Right cardiac atrium (tissue), 5 donors: ENCODE data around the gene C2CD2L. TPM values are rescaled to one million over a fixed set of nuclear protein-coding genes. Genes with fewer than 3 reads are reported as not detected.

Source experiments
- polyA plus RNA-seq: library from polyadenylated mRNA; stranded (reverse); fragments of 200-250 nt; gene quantifications from one replicate; pipeline ENCODE4 v1.2.3, GENCODE V29; 2013
- total RNA-seq, 4 donors: library from RNA; stranded (reverse); fragmentation: NEBNext Ultra II Directional; extraction: Animal tissue kit (Norgen Biotek cat#: 25700); gene quantifications; one replicate each; pipeline ENCODE4 v1.2.1, GENCODE V29; 2021
- donor health status: healthy with polysubstance abuse.
- donor health status: DM: no; HTN: yes; CAD: no.
- donor health status: DM: no; HTN: no; CAD: no.
- donor health status: DM: no; HTN: yes; CAD: no; lungs with severe emphysema.
- donor health status: DM: yes; HTN: yes; CAD: no.

C2CD2L gene
- total and polyA plus RNA-seq, 5 donors: 9.1 to 11.9 (median 10.3) TPM

Other genes with a start within 250 kb of the C2CD2L start
- gene CXCR5, start 223.5 kb upstream of the C2CD2L start, total RNA-seq: not detected
- gene CXCR5, start 223.5 kb upstream of the C2CD2L start, polyA plus RNA-seq: 0.34 TPM
- 10 to 100 TPM; 44.0 to 76.7 (median 54.6) TPM for gene BCL9L, start 181.4 kb upstream of the C2CD2L start, total RNA-seq
- 29.9 TPM for gene BCL9L, start 181.4 kb upstream of the C2CD2L start, polyA plus RNA-seq
- not detected for gene UPK2, start 151.0 kb upstream of the C2CD2L start, total RNA-seq
- gene UPK2, start 151.0 kb upstream of the C2CD2L start, polyA plus RNA-seq: not detected
- not detected for gene FOXR1, start 135.6 kb upstream of the C2CD2L start, total RNA-seq
- gene FOXR1, start 135.6 kb upstream of the C2CD2L start, polyA plus RNA-seq: not detected
- 10 to 100 TPM; 12.2 to 18.4 (median 15.2) TPM for gene CENATAC, start 109.2 kb upstream of the C2CD2L start, total RNA-seq
- 18.9 TPM for gene CENATAC, start 109.2 kb upstream of the C2CD2L start, polyA plus RNA-seq
- gene RPS25, start 89.0 kb upstream of the C2CD2L start, total RNA-seq: 100 to 1,000 TPM; 750 to 919 (median 877) TPM
- 2,193 TPM for gene RPS25, start 89.0 kb upstream of the C2CD2L start, polyA plus RNA-seq
- gene TRAPPC4, start 88.6 kb upstream of the C2CD2L start, total RNA-seq: 10 to 100 TPM; 32.2 to 44.6 (median 36.8) TPM
- gene TRAPPC4, start 88.6 kb upstream of the C2CD2L start, polyA plus RNA-seq: 31.4 TPM
- 1 to 10 TPM; 7.5 to 8.6 (median 7.7) TPM for gene SLC37A4, start 76.5 kb upstream of the C2CD2L start, total RNA-seq
- 7.1 TPM for gene SLC37A4, start 76.5 kb upstream of the C2CD2L start, polyA plus RNA-seq
- gene HYOU1, start 50.1 kb upstream of the C2CD2L start, total RNA-seq: 100 to 1,000 TPM in 2 of 4 donors, 10 to 100 TPM in 2; 58.8 to 127 (median 105) TPM
- 52.1 TPM for gene HYOU1, start 50.1 kb upstream of the C2CD2L start, polyA plus RNA-seq
- 10 to 100 TPM; 20.4 to 23.7 (median 21.5) TPM for gene VPS11, start 39.5 kb upstream of the C2CD2L start, total RNA-seq
- gene VPS11, start 39.5 kb upstream of the C2CD2L start, polyA plus RNA-seq: 23.5 TPM
- gene HMBS, start 22.5 kb upstream of the C2CD2L start, total RNA-seq: 10 to 100 TPM; 17.3 to 28.0 (median 22.2) TPM
- 28.0 TPM for gene HMBS, start 22.5 kb upstream of the C2CD2L start, polyA plus RNA-seq
- 10 to 100 TPM; 15.2 to 24.7 (median 23.9) TPM for gene DPAGT1, start 5.5 kb upstream of the C2CD2L start, total RNA-seq
- gene DPAGT1, start 5.5 kb upstream of the C2CD2L start, polyA plus RNA-seq: 14.4 TPM
- 10 to 100 TPM; 11.4 to 17.0 (median 15.4) TPM for gene HINFP, start 14.2 kb downstream of the C2CD2L start, total RNA-seq
- gene HINFP, start 14.2 kb downstream of the C2CD2L start, polyA plus RNA-seq: 8.4 TPM
- 1 to 10 TPM in 3 of 4 donors, under 1 TPM in 1; 0.86 to 1.8 (median 1.5) TPM for gene ABCG4, start 41.7 kb downstream of the C2CD2L start, total RNA-seq
- gene ABCG4, start 41.7 kb downstream of the C2CD2L start, polyA plus RNA-seq: 1.4 TPM
- gene NLRX1, start 61.4 kb downstream of the C2CD2L start, total RNA-seq: 10 to 100 TPM; 18.7 to 25.2 (median 22.7) TPM
- gene NLRX1, start 61.4 kb downstream of the C2CD2L start, polyA plus RNA-seq: 12.8 TPM
- gene NHERF4, start 78.1 kb downstream of the C2CD2L start, total RNA-seq: under 1 TPM in 3 of 4 donors, not detected in 1; 0.48 to 0.66 (median 0.56) TPM
- gene NHERF4, start 78.1 kb downstream of the C2CD2L start, polyA plus RNA-seq: 0.11 TPM
- 10 to 100 TPM in 2 of 4 donors, 1 to 10 TPM in 2; 8.5 to 13.3 (median 10.3) TPM for gene CBL, start 99.0 kb downstream of the C2CD2L start, total RNA-seq
- 3.3 TPM for gene CBL, start 99.0 kb downstream of the C2CD2L start, polyA plus RNA-seq
- 100 to 1,000 TPM in 2 of 4 donors, 10 to 100 TPM in 2; 95.1 to 127 (median 104) TPM for gene MCAM, start 209.8 kb downstream of the C2CD2L start, total RNA-seq
- gene MCAM, start 209.8 kb downstream of the C2CD2L start, polyA plus RNA-seq: 97.2 TPM
- 10 to 100 TPM; 12.7 to 19.6 (median 15.2) TPM for gene RNF26, start 227.2 kb downstream of the C2CD2L start, total RNA-seq
- 9.7 TPM for gene RNF26, start 227.2 kb downstream of the C2CD2L start, polyA plus RNA-seq
- 10 to 100 TPM; 21.4 to 31.0 (median 24.1) TPM for gene C1QTNF5, start 233.5 kb downstream of the C2CD2L start, total RNA-seq
- 27.1 TPM for gene C1QTNF5, start 233.5 kb downstream of the C2CD2L start, polyA plus RNA-seq
- gene MFRP, start 239.4 kb downstream of the C2CD2L start, total RNA-seq: under 1 TPM in 1 of 4 donors, not detected in 3; 0.06 TPM
- 0.02 TPM for gene MFRP, start 239.4 kb downstream of the C2CD2L start, polyA plus RNA-seq